CD1c-positive myeloid dendritic cell (primary cell): ENCODE data around the gene CBARP.
A peak's percentile ranks its signal among the peaks of the same experiment; 100 is the strongest.
"Not testable (repeated sequence)": the region's sequence is repeated elsewhere in the genome, so short reads cannot be mapped to it uniquely, and the experiment has no call there.

Experiments used
- DNase-seq: peaks from one replicate; pipeline ENCODE4 v3.0.0-alpha.2; 2016; ENCODE audit errors: extremely low spot score

The CBARP gene

DNA sequence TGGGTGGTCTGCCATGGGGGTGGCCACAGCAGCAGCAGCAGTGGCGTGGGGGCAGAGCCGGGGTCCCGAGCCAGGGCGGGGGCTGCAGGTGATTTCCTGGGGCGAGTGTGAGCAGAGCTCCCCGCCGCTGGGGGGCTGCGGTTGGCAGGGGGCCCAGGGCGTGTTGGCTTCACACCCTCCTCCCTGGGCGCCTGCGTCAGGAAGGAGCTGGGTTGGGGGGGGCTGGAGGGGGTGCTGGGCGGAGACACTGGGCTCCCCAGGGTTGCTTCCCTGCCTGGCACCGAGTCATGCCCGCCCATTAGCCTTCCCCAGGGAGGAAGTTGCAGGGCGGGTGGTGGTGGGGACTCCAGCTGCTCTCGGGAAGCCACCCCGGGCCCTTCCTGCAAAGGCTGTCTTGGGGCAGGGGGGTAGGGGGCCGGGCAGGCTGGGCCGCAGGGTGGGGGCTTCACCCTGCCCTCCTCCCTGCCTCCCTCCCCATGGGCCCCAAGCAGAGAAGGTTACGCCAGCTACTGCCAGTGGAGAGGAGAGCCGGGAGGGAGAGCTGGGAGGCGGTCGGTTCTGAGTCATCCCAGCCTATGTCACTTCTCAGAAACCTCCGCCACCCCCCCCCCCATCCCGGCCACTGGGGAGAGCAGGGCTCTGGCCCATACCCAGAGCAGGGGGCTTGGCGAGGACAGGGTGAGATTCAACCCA lies 15.2 kb upstream of the CBARP start:
- DNase-seq = peak; percentile 90

DNA sequence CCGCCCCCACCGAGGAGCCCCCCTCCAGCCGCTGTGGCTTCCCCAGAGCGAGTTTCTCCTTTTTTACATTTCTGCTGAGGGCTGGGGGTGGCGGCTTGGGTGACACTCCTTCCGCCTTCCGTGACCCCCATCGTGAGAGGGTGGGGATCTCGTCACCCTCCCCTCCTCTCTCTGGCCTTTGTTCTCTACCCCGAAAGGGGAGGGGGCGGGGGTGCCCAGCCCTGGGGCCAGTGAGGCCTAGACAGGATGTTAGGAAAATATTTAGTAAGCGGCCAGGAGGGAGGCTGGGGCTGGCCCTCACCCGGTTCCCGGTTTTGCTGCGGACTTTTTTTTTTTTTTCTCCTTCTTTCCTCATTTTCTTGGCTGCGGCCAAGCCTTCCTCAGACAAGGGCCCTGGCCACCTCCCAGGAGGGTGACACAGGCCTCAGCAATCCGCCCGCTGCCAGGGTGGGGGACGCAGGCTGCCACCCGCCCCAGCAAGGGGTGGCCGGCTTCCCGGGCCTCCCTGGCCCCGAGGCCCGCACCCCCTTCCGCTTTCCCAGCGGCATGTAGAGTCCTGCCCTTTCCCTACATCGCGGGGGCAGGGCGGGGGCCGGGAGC lies 14.5 kb upstream of the CBARP start:
- peak; percentile 88 for DNase-seq

GRCh38 chr19:1251330-1252220 lies 13.8 kb upstream of the CBARP start:
- peak; percentile 93 for DNase-seq

DNA sequence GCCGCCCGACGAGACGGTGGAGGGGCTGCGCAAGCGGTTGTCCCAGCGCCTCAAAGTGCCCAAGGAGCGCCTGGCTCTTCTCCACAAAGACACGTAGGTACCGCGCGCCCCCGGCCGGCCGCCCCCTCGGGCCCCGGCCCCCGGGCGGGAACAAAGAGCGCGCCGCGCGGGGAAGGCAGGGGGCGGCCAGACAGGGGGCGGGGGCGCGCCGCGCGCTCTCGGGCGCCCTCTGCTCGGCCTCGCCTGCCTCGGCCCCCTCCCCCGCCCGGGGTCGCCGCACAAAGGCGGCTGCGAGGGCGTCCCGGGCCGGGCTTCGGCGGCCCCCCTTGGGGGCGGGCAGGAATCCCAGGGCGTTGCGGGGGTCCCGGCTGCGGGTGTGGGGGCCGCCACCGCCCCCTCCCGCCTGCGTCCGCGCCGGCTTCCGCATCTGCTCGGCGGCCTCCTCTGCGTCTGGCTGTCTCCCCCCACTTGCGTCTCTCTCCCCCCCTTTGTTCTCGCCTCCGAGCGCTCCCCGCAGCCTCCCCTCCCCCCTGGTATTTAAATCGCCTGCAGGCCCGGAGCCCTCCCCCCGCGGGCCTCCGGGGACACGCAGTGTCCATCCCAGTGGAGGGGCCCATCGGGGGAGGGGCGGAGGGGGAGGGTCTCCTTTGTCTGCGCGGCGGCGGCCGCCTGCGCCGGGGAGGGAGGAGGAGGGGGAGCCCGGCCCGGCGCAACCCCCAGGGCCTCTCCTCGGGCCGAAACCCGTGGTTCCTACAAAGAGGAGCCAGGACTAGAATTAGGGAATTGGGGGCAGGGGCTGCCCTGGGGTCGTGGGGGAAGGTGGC lies 12.8 kb upstream of the CBARP start:
- DNase-seq = peak; percentile 53

GRCh38 chr19:1249990-1250436 lies 12.2 kb upstream of the CBARP start:
- DNase-seq = no peak

- peak; percentile 98 for DNase-seq
Observed at GRCh38 chr19:1249298-1249989, 11.6 kb upstream of the CBARP start.

- DNase-seq = peak; percentile 94
Observed at GRCh38 chr19:1248786-1249297, 11.0 kb upstream of the CBARP start.

- peak; percentile 93 for DNase-seq
Observed at GRCh38 chr19:1248139-1248785, 10.5 kb upstream of the CBARP start, which contains the start of gene MIDN. MIDN (plus strand) TSS chr19:1248583; CDS start chr19:1250297, 1,714 bp downstream.

DNA sequence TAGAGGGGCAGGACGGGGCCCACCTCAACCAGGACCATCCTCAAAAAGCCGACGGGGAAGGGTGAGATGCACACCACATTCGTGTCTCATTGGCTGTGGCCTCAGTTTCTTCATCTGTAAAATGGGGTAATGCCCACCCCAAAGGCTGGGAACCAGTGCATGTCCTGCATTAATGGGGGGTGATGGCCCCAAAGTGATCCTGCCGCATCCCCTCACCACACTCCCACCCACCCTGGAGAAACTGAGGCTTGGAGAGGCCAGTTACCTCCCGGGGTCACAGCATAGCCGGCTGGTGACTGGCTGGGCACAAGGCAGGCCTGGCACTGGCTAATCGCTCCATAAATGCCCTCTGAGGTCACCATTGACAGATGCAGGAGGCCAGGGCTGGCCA lies 9.9 kb upstream of the CBARP start:
- DNase-seq = no peak

- DNase-seq = not testable (repeated sequence)
Observed at GRCh38 chr19:1246265-1247087, 8.7 kb upstream of the CBARP start.

GRCh38 chr19:1245494-1246264 lies 7.9 kb upstream of the CBARP start:
- DNase-seq = no peak

- peak; percentile 89 for DNase-seq
Observed at GRCh38 chr19:1244693-1245451, 7.1 kb upstream of the CBARP start.

DNA sequence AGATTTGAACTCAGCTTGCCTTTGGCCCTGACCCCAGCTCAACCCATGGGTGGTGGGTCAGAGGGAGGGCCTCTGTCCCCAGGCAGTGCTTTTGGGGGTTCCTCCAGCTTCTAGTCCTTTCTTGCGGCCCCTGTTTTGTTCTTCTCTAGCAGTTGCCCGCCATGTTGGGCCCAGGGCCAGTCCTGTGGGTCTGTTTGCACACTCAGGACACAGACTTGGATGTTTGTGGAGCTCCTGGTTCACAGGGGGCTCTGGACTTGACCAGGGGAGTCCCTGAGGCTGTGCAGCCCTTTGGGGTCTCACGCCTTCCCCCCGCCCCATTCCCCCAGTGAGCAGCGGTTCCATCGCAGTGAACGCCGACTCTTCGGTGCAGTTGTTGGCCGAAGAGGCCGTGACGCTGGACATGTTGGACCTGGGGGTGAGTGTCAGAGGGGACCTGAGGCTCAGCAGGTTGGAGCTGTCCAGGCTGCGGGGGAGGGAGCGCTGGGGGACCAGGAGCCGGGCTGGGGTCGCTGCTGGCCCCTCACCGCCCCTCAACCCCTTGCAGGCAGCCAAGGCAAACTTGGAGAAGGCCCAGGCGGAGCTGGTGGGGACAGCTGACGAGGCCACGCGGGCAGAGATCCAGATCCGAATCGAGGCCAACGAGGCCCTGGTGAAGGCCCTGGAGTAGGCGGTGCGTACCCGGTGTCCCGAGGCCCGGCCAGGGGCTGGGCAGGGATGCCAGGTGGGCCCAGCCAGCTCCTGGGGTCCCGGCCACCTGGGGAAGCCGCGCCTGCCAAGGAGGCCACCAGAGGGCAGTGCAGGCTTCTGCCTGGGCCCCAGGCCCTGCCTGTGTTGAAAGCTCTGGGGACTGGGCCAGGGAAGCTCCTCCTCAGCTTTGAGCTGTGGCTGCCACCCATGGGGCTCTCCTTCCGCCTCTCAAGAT lies 6.2 kb upstream of the CBARP start:
- peak; percentile 90 for DNase-seq

DNA sequence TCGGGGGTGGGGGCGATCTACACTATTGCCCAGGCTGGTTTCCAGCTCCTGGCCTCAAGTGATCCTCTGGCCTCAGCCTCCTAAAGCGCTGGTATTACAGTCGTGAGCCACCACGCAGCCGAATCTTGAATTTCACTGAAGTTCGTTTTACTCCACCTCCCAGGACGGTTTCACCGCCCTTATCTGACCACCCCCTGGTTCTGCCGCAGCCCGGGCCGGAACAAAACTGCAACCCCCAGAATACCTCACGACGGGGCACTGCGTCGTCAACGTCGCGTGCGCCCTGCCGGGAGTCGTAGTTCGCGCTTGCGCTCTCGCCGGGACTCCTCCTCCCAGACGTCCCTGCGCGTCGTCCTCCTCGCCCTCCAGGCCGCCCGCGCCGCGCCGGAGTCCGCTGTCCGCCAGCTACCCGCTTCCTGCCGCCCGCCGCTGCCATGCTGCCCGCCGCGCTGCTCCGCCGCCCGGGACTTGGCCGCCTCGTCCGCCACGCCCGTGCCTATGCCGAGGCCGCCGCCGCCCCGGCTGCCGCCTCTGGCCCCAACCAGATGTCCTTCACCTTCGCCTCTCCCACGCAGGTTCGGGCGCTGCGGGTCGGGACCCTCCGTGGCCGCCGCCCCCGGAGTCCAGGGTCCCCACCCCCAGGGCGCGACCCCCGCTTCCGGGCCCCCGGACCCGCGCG lies 3.8 kb upstream of the CBARP start, which contains the start of gene ATP5F1D:
ATP5F1D (plus strand) TSS at position 335 of the 679 bp plus-strand sequence; CDS start at position 435, 100 bp downstream.
- peak; percentile 98 for DNase-seq

- no peak for DNase-seq
Observed at GRCh38 chr19:1240925-1241324, 3.1 kb upstream of the CBARP start.
